GM12892 (cell line): ENCODE results near the gene PPFIA1.
A peak's percentile ranks its signal among the peaks of the same experiment; 100 is the strongest.

ENCODE experiments used
- DNase-seq: peaks from one replicate; pipeline ENCODE4 v3.0.0; 2011; ENCODE audit not compliant: insufficient read length
- FAIRE-seq: peaks from 2 replicates; lab custom pipeline; 2011; peaks lifted over from hg19 to GRCh38; lab: Jason Lieb, UNC
- POLR2A ChIP-seq: IDR thresholded peaks from 2 replicates; pipeline ENCODE4 v1.6.1; 2011; ENCODE audit warnings: low read depth, low read length, control low read depth
- POLR2AphosphoS5 ChIP-seq: IDR thresholded peaks from 2 replicates; pipeline ENCODE4 v1.6.1; 2011; ENCODE audit warnings: low read depth, low read length, control low read depth
- TAF1 ChIP-seq: IDR thresholded peaks from 2 replicates; pipeline ENCODE4 v1.6.1; 2011; ENCODE audit warnings: low read depth, mild to moderate bottlenecking, control low read depth, low read length, borderline replicate concordance

Gene PPFIA1

GRCh38 chr11:70301721-70302418 is 31.4 kb downstream of the PPFIA1 start:
- no peak for FAIRE-seq
- no peak for DNase-seq
- TF ChIP-seq POLR2A, result no peak
- no peak for TF ChIP-seq TAF1
- TF ChIP-seq POLR2AphosphoS5, result no peak

GRCh38 chr11:70302419-70302752 is 31.9 kb downstream of the PPFIA1 start:
- no peak for FAIRE-seq

GRCh38 chr11:70303070-70303469 is 32.6 kb downstream of the PPFIA1 start:
- TF ChIP-seq POLR2A (no peak), POLR2AphosphoS5 (no peak), TAF1 (no peak)
- FAIRE-seq, result no peak
- DNase-seq, result no peak

More at GRCh38 chr11:70302419-70302752, 31.9 kb downstream of the PPFIA1 start:
- no peak for TF ChIP-seq TAF1
- TF ChIP-seq POLR2AphosphoS5, result no peak
- no peak for TF ChIP-seq POLR2A
- DNase-seq, result no peak

GRCh38 chr11:70304208-70304603 is 33.7 kb downstream of the PPFIA1 start:
- no peak for FAIRE-seq
- TF ChIP-seq TAF1 (no peak), POLR2A (no peak), POLR2AphosphoS5 (no peak)
- no peak for DNase-seq

- DNase-seq (no peak), FAIRE-seq (no peak)
- TF ChIP-seq POLR2A (no peak), POLR2AphosphoS5 (no peak), TAF1 (no peak)
These were observed 35.0 kb downstream of the PPFIA1 start for GRCh38 chr11:70305501-70305900.

- no peak for FAIRE-seq
- no peak for TF ChIP-seq POLR2A
- no peak for TF ChIP-seq POLR2AphosphoS5
- no peak for TF ChIP-seq TAF1
- DNase-seq, result no peak
These were observed 36.1 kb downstream of the PPFIA1 start for GRCh38 chr11:70306586-70307033.

- peak; percentile 42 for FAIRE-seq
- no peak for TF ChIP-seq TAF1
- no peak for TF ChIP-seq POLR2AphosphoS5
- no peak for TF ChIP-seq POLR2A
- DNase-seq, result no peak
These were observed 36.7 kb downstream of the PPFIA1 start for GRCh38 chr11:70307176-70307575.

- no peak for FAIRE-seq
- DNase-seq, result no peak
- TF ChIP-seq POLR2AphosphoS5 (no peak), POLR2A (no peak), TAF1 (no peak)
These were observed 41.1 kb downstream of the PPFIA1 start for GRCh38 chr11:70311616-70312015.

- no peak for FAIRE-seq
- TF ChIP-seq POLR2AphosphoS5 (no peak), POLR2A (no peak), TAF1 (no peak)
- DNase-seq, result no peak
These were observed 42.2 kb downstream of the PPFIA1 start for GRCh38 chr11:70312401-70313357.

GRCh38 chr11:70313945-70314344 is 43.5 kb downstream of the PPFIA1 start:
- DNase-seq (no peak), FAIRE-seq (no peak)
- no peak for TF ChIP-seq POLR2AphosphoS5
- no peak for TF ChIP-seq POLR2A
- no peak for TF ChIP-seq TAF1

- FAIRE-seq (no peak), DNase-seq (no peak)
- peak; percentile 78; the same call in 1 of the 2 replicates for TF ChIP-seq POLR2A
- 0 out of 2 replicates have a peak, but pooled peaks have one; percentile 42 for TF ChIP-seq POLR2AphosphoS5
- 0 out of 2 replicates have a peak, but pooled peaks have one; percentile 24 for TF ChIP-seq TAF1
These were observed 44.2 kb downstream of the PPFIA1 start for GRCh38 chr11:70314730-70315129.

- DNase-seq, result no peak
- FAIRE-seq, result no peak
- TF ChIP-seq TAF1 (no peak), POLR2AphosphoS5 (no peak), POLR2A (no peak)
These were observed 45.2 kb downstream of the PPFIA1 start for GRCh38 chr11:70315716-70316115.
